Duodenal mucosa (tissue), 2 donors: ENCODE measurements around the gene EDA.

Source experiments
- H3K27ac ChIP-seq: one replicate; pipeline ENCODE4 v1.7.0; 2013; ENCODE audit warnings: low read depth, low read length
- H3K27me3 ChIP-seq, 2 donors: one replicate each; pipeline ENCODE4 v1.7.0; 2013; ENCODE audit warnings: low read length in 2 of 2, control low read depth in 1 of 2; ENCODE audit not compliant: insufficient read depth in 2 of 2, control insufficient read depth in 1 of 2
- H3K36me3 ChIP-seq, 2 donors: one replicate each; pipeline ENCODE4 v1.7.0; 2013; ENCODE audit warnings: low read length in 2 of 2, control low read depth in 1 of 2; ENCODE audit not compliant: insufficient read depth in 2 of 2, control insufficient read depth in 1 of 2
- H3K4me1 ChIP-seq, 2 donors: one replicate each; pipeline ENCODE4 v1.7.0; 2013; ENCODE audit warnings: low read length in 2 of 2, control low read depth in 1 of 2; ENCODE audit not compliant: insufficient read depth in 2 of 2, control insufficient read depth in 1 of 2
- H3K4me3 ChIP-seq, 2 donors: one replicate each; pipeline ENCODE4 v1.7.0; 2013; ENCODE audit warnings: low read length in 2 of 2, low read depth in 1 of 2
- H3K9ac ChIP-seq, 2 donors: one replicate each; pipeline ENCODE4 v1.7.0; 2013; ENCODE audit warnings: low read length in 2 of 2, low read depth in 1 of 2
- H3K9me3 ChIP-seq, 2 donors: one replicate each; pipeline ENCODE4 v1.7.0; 2013; ENCODE audit warnings: low read length in 2 of 2, control low read depth in 1 of 2; ENCODE audit not compliant: control insufficient read depth in 1 of 2

Gene EDA

DNA sequence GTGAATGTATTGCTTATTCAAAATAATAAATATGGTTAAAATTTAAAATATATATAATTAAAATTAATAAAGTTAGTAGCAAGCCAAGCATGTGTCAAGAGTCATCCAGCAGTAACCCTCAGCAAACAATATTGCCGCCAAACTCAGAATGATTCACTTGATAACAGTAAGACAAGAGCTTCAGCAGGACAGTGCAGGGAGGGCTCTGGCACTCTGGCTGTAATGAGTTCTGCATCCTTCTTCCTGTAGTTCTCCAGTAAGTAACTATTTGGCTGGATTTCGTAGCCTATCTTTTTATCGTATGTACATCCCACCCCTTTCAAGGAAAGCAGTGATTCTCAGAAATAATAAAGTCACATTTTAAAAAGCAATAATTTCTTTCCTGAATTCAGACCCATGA lies 464.0 kb downstream of the EDA start:
- Histone ChIP-seq H3K9me3 (no peaks in the 10 kb centered on the region), H3K9ac (no peak overlapping the region), H3K36me3 (no peaks in the 10 kb centered on the region), H3K4me1 (no peaks in the 10 kb centered on the region), H3K27ac (no peak overlapping the region), H3K27me3 (no peaks in the 10 kb centered on the region), H3K4me3 (no peak overlapping the region)

DNA sequence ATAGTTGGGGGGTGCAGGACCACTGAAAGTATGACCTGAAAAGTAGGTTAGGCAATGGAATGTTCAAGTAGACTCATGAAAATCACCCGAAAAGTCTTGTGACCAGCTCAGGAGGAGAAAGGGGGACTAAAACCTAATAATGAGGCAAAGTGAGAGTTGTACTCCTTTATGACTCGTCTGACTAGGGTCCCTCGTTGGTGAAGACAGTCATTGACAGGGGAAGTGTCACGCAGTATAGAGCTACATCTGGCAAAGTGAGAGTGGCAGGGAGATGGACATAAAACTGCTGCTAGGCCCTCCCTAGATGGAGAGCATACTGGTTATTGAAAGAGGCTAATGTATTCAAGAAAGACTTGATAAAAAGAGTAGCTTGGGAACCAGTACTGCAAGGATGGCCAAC lies 466.8 kb downstream of the EDA start:
- Histone ChIP-seq H3K4me1 (no peaks in the 10 kb centered on the region), H3K9ac (no peak overlapping the region), H3K9me3 (no peaks in the 10 kb centered on the region), H3K36me3 (no peaks in the 10 kb centered on the region), H3K4me3 (no peak overlapping the region), H3K27me3 (no peaks in the 10 kb centered on the region), H3K27ac (no peak overlapping the region)

DNA sequence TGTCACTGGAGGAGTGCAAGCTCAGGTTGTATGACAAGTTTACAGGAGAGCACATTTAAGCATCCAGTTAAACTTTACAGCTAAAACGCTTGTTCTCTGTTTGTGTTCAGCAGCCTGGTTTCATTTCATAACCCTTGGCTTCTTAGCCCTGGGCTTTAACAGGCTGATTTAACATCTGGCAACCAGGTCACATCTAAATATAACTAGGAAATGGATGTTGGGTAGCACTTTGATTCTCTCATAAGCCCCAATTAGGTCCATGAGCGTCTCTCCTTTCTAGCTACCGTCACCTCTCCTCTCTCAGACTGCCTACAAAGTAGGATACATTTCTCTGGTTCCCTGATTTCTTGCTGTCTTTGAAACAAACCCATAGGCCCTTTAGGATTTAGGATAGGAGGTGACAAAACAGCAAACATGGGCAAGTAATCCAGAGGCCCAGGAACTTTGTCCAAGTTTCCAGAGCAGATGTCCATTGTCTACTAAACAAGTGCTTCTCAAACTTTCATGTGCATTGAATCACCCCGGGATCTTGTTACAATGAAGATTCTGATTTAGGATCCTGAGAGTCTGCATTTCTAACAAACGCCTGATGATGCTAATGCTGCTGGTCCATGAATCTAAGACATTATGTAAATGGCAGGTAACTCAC lies 468.8 kb downstream of the EDA start:
- Histone ChIP-seq H3K9ac (no peak overlapping the region), H3K27ac (no peak overlapping the region), H3K27me3 (no peaks in the 10 kb centered on the region), H3K4me3 (no peak overlapping the region), H3K36me3 (no peaks in the 10 kb centered on the region), H3K4me1 (no peaks in the 10 kb centered on the region), H3K9me3 (no peaks in the 10 kb centered on the region)

GRCh38 chrX:70087857-70088630 lies 472.1 kb downstream of the EDA start:
- no peak overlapping the region for H3K27ac ChIP-seq
- H3K4me3 ChIP-seq: no peak overlapping the region
- no peaks in the 10 kb centered on the region for H3K36me3 ChIP-seq
- no peaks in the 10 kb centered on the region for H3K9me3 ChIP-seq
- H3K4me1 ChIP-seq: no peaks in the 10 kb centered on the region
- H3K9ac ChIP-seq: no peak overlapping the region
- H3K27me3 ChIP-seq: no peaks in the 10 kb centered on the region

- Histone ChIP-seq H3K36me3 (no peaks in the 10 kb centered on the region), H3K4me1 (no peaks in the 10 kb centered on the region)
Observed at GRCh38 chrX:70088751-70089150, 472.8 kb downstream of the EDA start.

More at GRCh38 chrX:70088751-70089150, 472.8 kb downstream of the EDA start:
- no peak overlapping the region for H3K4me3 ChIP-seq
- no peak overlapping the region for H3K9ac ChIP-seq
- no peaks in the 10 kb centered on the region for H3K27me3 ChIP-seq
- no peaks in the 10 kb centered on the region for H3K9me3 ChIP-seq
- H3K27ac ChIP-seq: no peak overlapping the region
